Common myeloid progenitor, CD34-positive (primary cell): ENCODE results near the gene SENP8.
A peak's percentile ranks its signal among the peaks of the same experiment; 100 is the strongest.

Experiments used
- CTCF ChIA-PET: fragments of 350-600 bp; sonication (Branson Sonifier 250); formaldehyde crosslinking; loops from one replicate; lab custom pipeline; 2021; ENCODE audit warnings: antibody characterized with exemption; lab: Charles Lee
- POLR2A ChIA-PET: fragments of 350-600 bp; sonication (Branson Sonifier 250); formaldehyde crosslinking; loops from one replicate; lab custom pipeline; 2021; ENCODE audit warnings: antibody characterized with exemption; lab: Charles Lee
- DNase-seq, 3 donors: peaks; one replicate each; pipeline versions ENCODE4 v3.0.0 to v3.0.0-alpha.2; 2013
- H3K27ac ChIP-seq, 2 experiments: 1 replicate in 1 of 2; 2 replicates in 1 of 2; pipeline ENCODE4 v1.7.0; 2013; ENCODE audit warnings: inconsistent platforms in 2 of 2, low read length in 2 of 2, mild to moderate bottlenecking in 2 of 2, low read depth in 1 of 2, moderate library complexity in 1 of 2; ENCODE audit not compliant: severe bottlenecking in 2 of 2, insufficient read depth in 1 of 2, poor library complexity in 1 of 2
- H3K27me3 ChIP-seq, 5 experiments: replicated peaks in 2 of 5; 1 replicate in 3 of 5; 2 replicates in 2 of 5; pipeline versions ENCODE4 v1.6.1 to v1.7.0; 2013; ENCODE audit warnings: low read length in 4 of 5, mild to moderate bottlenecking in 2 of 5, moderate library complexity in 2 of 5, inconsistent platforms in 1 of 5; ENCODE audit not compliant: insufficient read depth in 5 of 5, control insufficient read depth in 4 of 5
- H3K36me3 ChIP-seq, 4 experiments: 1 replicate in 2 of 4; 2 replicates in 2 of 4; pipeline versions ENCODE4 v1.6.1 to v1.7.0; 2013; ENCODE audit warnings: low read length in 3 of 4, control low read depth in 1 of 4, mild to moderate bottlenecking in 1 of 4; ENCODE audit not compliant: control insufficient read depth in 4 of 4, insufficient read depth in 4 of 4
- H3K4me1 ChIP-seq, 4 experiments: 1 replicate in 3 of 4; 2 replicates in 1 of 4; pipeline versions ENCODE4 v1.6.1 to v1.7.1; 2013; ENCODE audit warnings: low read length in 3 of 4, mild to moderate bottlenecking in 3 of 4, control low read depth in 1 of 4, inconsistent platforms in 1 of 4, moderate library complexity in 1 of 4; ENCODE audit not compliant: control insufficient read depth in 4 of 4, insufficient read depth in 4 of 4; ENCODE audit errors: control extremely low read depth in 1 of 4
- H3K4me3 ChIP-seq, 7 experiments: 1 replicate in 4 of 7; 2 replicates in 3 of 7; pipeline versions ENCODE4 v1.5.1 to v1.7.0; 2013; ENCODE audit warnings: mild to moderate bottlenecking in 7 of 7, low read length in 6 of 7, moderate library complexity in 6 of 7, inconsistent platforms in 2 of 7, low read depth in 2 of 7, control low read depth in 1 of 7; ENCODE audit not compliant: insufficient read depth in 4 of 7, control insufficient read depth in 1 of 7; ENCODE audit errors: extremely low read depth in 1 of 7
- H3K9me3 ChIP-seq, 5 experiments: 1 replicate in 4 of 5; 2 replicates in 1 of 5; pipeline versions ENCODE4 v1.6.1 to v1.7.1; 2013; ENCODE audit warnings: low read length in 4 of 5, mild to moderate bottlenecking in 2 of 5, inconsistent platforms in 1 of 5, low read depth in 1 of 5, moderate library complexity in 1 of 5; ENCODE audit not compliant: control insufficient read depth in 4 of 5, insufficient read depth in 2 of 5; ENCODE audit errors: control extremely low read depth in 1 of 5
- WGBS: methylation state at CpG from one replicate; pipeline ENCODE4 v1.1.5; 2013; ENCODE audit not compliant: insufficient coverage; 5-methylcytosine and 5-hydroxymethylcytosine counted together

SENP8 gene

GRCh38 chr15:72162569-72162968 lies 44.4 kb downstream of the SENP8 start:
- CTCF ChIA-PET, result interaction anchor here (1.6 kb wide), 1 partner anchor 29 kb away, joined by 4 read pairs; no protein-coding TSS in a partner anchor
- Histone ChIP-seq H3K27me3 (no peaks in the 10 kb centered on the region), H3K9me3 (no peaks in the 10 kb centered on the region), H3K27ac (no peak overlapping the region), H3K4me3 (no peak overlapping the region), H3K4me1 (no peaks in the 10 kb centered on the region), H3K36me3 (no peaks in the 10 kb centered on the region)
- DNase-seq, result no peak
- POLR2A ChIA-PET, result no interaction called here
- 100% methylated on average over 5 of the region's 5 CpGs for WGBS

- no peak overlapping the region for H3K4me3 ChIP-seq
- H3K27me3 ChIP-seq, result no peaks in the 10 kb centered on the region
- H3K27ac ChIP-seq, result no peak overlapping the region
- H3K36me3 ChIP-seq, result no peaks in the 10 kb centered on the region
- CTCF ChIA-PET, result interaction anchor here (1.6 kb wide), 1 partner anchor 31 kb away, joined by 4 read pairs; no protein-coding TSS in a partner anchor
- H3K4me1 ChIP-seq, result peaks cover 2 to 10% (median 8%) of the 10 kb centered on the region in 4 experiments
- no peak for DNase-seq
- H3K9me3 ChIP-seq, result no peaks in the 10 kb centered on the region
- POLR2A ChIA-PET, result no interaction called here
- 86% methylated on average over 4 of the region's 4 CpGs for WGBS
Observed at GRCh38 chr15:72163719-72164118, 45.5 kb downstream of the SENP8 start.

- ChIA-PET CTCF (interaction anchor here (1.0 kb wide), 1 partner anchor 17 kb away, joined by 3 read pairs; no protein-coding TSS in a partner anchor), POLR2A (no interaction called here)
- H3K36me3 ChIP-seq, result no peaks in the 10 kb centered on the region
- no peak for DNase-seq
- no peaks in the 10 kb centered on the region for H3K27me3 ChIP-seq
- no peak overlapping the region for H3K27ac ChIP-seq
- 87% methylated on average over 5 of the region's 5 CpGs for whole genome bisulfite sequencing
- H3K4me1 ChIP-seq, result peaks cover 3 to 20% (median 17%) of the 10 kb centered on the region in 4 experiments
- no peaks in the 10 kb centered on the region for H3K9me3 ChIP-seq
- H3K4me3 ChIP-seq, result no peak overlapping the region
Observed at GRCh38 chr15:72166716-72167417, 48.7 kb downstream of the SENP8 start.

GRCh38 chr15:72167445-72167844 lies 49.2 kb downstream of the SENP8 start:
- DNase-seq, result no peak
- no peaks in the 10 kb centered on the region for H3K9me3 ChIP-seq
- CTCF ChIA-PET, result no interaction called here
- POLR2A ChIA-PET, result no interaction called here
- H3K36me3 ChIP-seq, result no peaks in the 10 kb centered on the region
- no peak overlapping the region for H3K27ac ChIP-seq
- WGBS, result 97% methylated on average over 4 of the region's 6 CpGs
- peaks cover 3 to 20% (median 17%) of the 10 kb centered on the region in 4 experiments for H3K4me1 ChIP-seq
- no peaks in the 10 kb centered on the region for H3K27me3 ChIP-seq
- no peak overlapping the region for H3K4me3 ChIP-seq

- H3K4me3 ChIP-seq, result peak overlapping the region in 1 of 7 experiments; percentile 53
- DNase-seq, result peak; percentile 41 to 89 (median 81)
- 6% methylated on average over 7 of the region's 7 CpGs for WGBS
- peaks cover 3 to 20% (median 17%) of the 10 kb centered on the region in 4 experiments for H3K4me1 ChIP-seq
- H3K36me3 ChIP-seq, result no peaks in the 10 kb centered on the region
- CTCF ChIA-PET, result interaction anchor here (0.7 to 1.5 kb wide), 2 partner anchors 10 to 12 kb away, joined by 3 to 5 read pairs; no protein-coding TSS in a partner anchor
- POLR2A ChIA-PET, result interaction anchor here (0.6 kb wide), 1 partner anchor 514 kb away, joined by 3 read pairs; no protein-coding TSS in a partner anchor
- H3K27ac ChIP-seq, result no peak overlapping the region
- H3K27me3 ChIP-seq, result no peaks in the 10 kb centered on the region
- H3K9me3 ChIP-seq, result no peaks in the 10 kb centered on the region
Observed at GRCh38 chr15:72168131-72168807, 50.1 kb downstream of the SENP8 start.

GRCh38 chr15:72168808-72169190 lies 50.6 kb downstream of the SENP8 start:
- ChIA-PET CTCF (interaction anchor here (1.5 kb wide), 1 partner anchor 13 kb away, joined by 5 read pairs; no protein-coding TSS in a partner anchor), POLR2A (interaction anchor here (0.6 kb wide), 1 partner anchor 514 kb away, joined by 3 read pairs; no protein-coding TSS in a partner anchor)
- WGBS, result 68% methylated on average over 2 of the region's 4 CpGs
- no peaks in the 10 kb centered on the region for H3K27me3 ChIP-seq
- H3K4me1 ChIP-seq, result peaks cover 3 to 20% (median 17%) of the 10 kb centered on the region in 4 experiments
- H3K4me3 ChIP-seq, result peak overlapping the region in 1 of 7 experiments; percentile 53
- H3K9me3 ChIP-seq, result no peaks in the 10 kb centered on the region
- no peak for DNase-seq
- H3K36me3 ChIP-seq, result no peaks in the 10 kb centered on the region
- H3K27ac ChIP-seq, result no peak overlapping the region
